ENCODE results near the gene OR2G2. TPM values are rescaled to one million over a fixed set of nuclear protein-coding genes. Genes with fewer than 3 reads are reported as not detected.
A peak's percentile ranks its signal among the peaks of the same experiment; 100 is the strongest.

OR2G2 gene
- polyA plus RNA-seq, 1 of the 3 experiments (the other 2 are of a cell fraction), result not detected

GRCh38 chr1:247552231-247552630 is 35.9 kb upstream of the OR2G2 start:
- H3F3A ChIP-seq (replicated peaks; ENCODE audit: insufficient read depth), result no peaks in the 10 kb centered on the region
- H3K27ac ChIP-seq (ENCODE audit: low read depth in 2 of 2, low read length in 1 of 2), result peak overlapping the region in 1 of 2 experiments; percentile 66; a peak in 2 of 4 replicates
- no peak overlapping the region for H3K4me3 ChIP-seq (ENCODE audit: low read depth in 2 of 2, low read length in 1 of 2)
- no peaks in the 10 kb centered on the region for H3K9me2 ChIP-seq
- H3K36me3 ChIP-seq (replicated peaks in 1 of 2; ENCODE audit: control insufficient read depth in 1 of 2, insufficient read depth in 2 of 2, low read length in 1 of 2), result no peaks in the 10 kb centered on the region
- no peaks in the 10 kb centered on the region for H3K4me1 ChIP-seq (ENCODE audit: control insufficient read depth in 1 of 2, insufficient read depth in 2 of 2, low read depth in 1 of 2, low read length in 1 of 2)
- H3K9ac ChIP-seq, result no peak overlapping the region
- ChIA-PET POLR2A (no interaction called here), CTCF (no interaction called here)
- no peaks in the 10 kb centered on the region for H3K9me3 ChIP-seq
- H2AFZ ChIP-seq (ENCODE audit: low read depth), result no peak overlapping the region; the same call in 1 of the 2 replicates
- no peaks in the 10 kb centered on the region for H3K79me2 ChIP-seq (ENCODE audit: insufficient read depth)
- DNase-seq, result no peak
- 15% methylated on average over 2 of the region's 2 CpGs for WGBS (ENCODE audit: low lambda C conversion rate)
- TF ChIP-seq, protein P1, sequence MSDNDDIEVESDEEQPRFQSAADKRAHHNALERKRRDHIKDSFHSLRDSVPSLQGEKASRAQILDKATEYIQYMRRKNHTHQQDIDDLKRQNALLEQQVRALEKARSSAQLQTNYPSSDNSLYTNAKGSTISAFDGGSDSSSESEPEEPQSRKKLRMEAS (IDR thresholded peaks at IDR 0.05; ENCODE audit: low read depth), result no peak
- TF ChIP-seq FOXM1 (IDR thresholded peaks at IDR 0.05; ENCODE audit: low read depth) (no peak), MEF2A (IDR thresholded peaks at IDR 0.05; ENCODE audit: borderline replicate concordance, low read depth) (no peak), FOSL2 (IDR thresholded peaks at IDR 0.05; ENCODE audit: borderline replicate concordance, low read depth) (no peak), RAD21 (IDR thresholded peaks at IDR 0.05; ENCODE audit: low read length) (no peak), SIN3A (IDR thresholded peaks at IDR 0.05; ENCODE audit: borderline replicate concordance, low read depth, low read length) (no peak), RFX5 (IDR thresholded peaks at IDR 0.05; ENCODE audit: low read length) (no peak), EZH2phosphoT487 (IDR thresholded peaks at IDR 0.05; ENCODE audit: borderline replicate concordance, low read depth) (no peak), TAF1 (IDR thresholded peaks at IDR 0.05; ENCODE audit: borderline replicate concordance, low read depth, low read length) (no peak), EP300 (IDR thresholded peaks at IDR 0.05; ENCODE audit: borderline replicate concordance in 1 of 2, low read depth in 1 of 2, low read length in 1 of 2) (no peak), NRF1 (IDR thresholded peaks at IDR 0.05; ENCODE audit: low read depth, low read length) (no peak), RCOR1 (IDR thresholded peaks at IDR 0.05; ENCODE audit: low read length) (no peak), ELF1 (IDR thresholded peaks at IDR 0.05) (no peak), POLR2AphosphoS5 (IDR thresholded peaks at IDR 0.05; ENCODE audit: low read depth, low read length) (no peak), FOXJ3 (CRISPR knock-in tag; IDR thresholded peaks at IDR 0.05) (no peak)
- TF ChIP-seq, protein P2, sequence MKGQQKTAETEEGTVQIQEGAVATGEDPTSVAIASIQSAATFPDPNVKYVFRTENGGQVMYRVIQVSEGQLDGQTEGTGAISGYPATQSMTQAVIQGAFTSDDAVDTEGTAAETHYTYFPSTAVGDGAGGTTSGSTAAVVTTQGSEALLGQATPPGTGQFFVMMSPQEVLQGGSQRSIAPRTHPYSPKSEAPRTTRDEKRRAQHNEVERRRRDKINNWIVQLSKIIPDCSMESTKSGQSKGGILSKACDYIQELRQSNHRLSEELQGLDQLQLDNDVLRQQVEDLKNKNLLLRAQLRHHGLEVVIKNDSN (IDR thresholded peaks at IDR 0.05; ENCODE audit: borderline replicate concordance, low read depth), result no peak
- peak overlapping the region; percentile 45; the same call in 1 of the 2 replicates for H3K4me2 ChIP-seq
- H4K20me1 ChIP-seq (ENCODE audit: insufficient read depth), result no peaks in the 10 kb centered on the region
- H3K27me3 ChIP-seq (ENCODE audit: insufficient read depth), result no peaks in the 10 kb centered on the region

- no peak overlapping the region for H3K4me2 ChIP-seq
- H3K9ac ChIP-seq, result no peak overlapping the region
- no peaks in the 10 kb centered on the region for H3K4me1 ChIP-seq (ENCODE audit: control insufficient read depth in 1 of 2, insufficient read depth in 2 of 2, low read depth in 1 of 2, low read length in 1 of 2)
- no peak overlapping the region for H3K4me3 ChIP-seq (ENCODE audit: low read depth in 2 of 2, low read length in 1 of 2)
- no peaks in the 10 kb centered on the region for H4K20me1 ChIP-seq (ENCODE audit: insufficient read depth)
- ChIA-PET CTCF (no interaction called here), POLR2A (no interaction called here)
- H3F3A ChIP-seq (replicated peaks; ENCODE audit: insufficient read depth), result no peaks in the 10 kb centered on the region
- no peaks in the 10 kb centered on the region for H3K9me3 ChIP-seq
- H3K27me3 ChIP-seq (ENCODE audit: insufficient read depth), result no peaks in the 10 kb centered on the region
- H2AFZ ChIP-seq (ENCODE audit: low read depth), result peak overlapping the region; percentile 57; the same call in 1 of the 2 replicates
- WGBS (ENCODE audit: low lambda C conversion rate), result 10% methylated on average over 2 of the region's 2 CpGs
- DNase-seq, result no peak
- H3K9me2 ChIP-seq, result no peaks in the 10 kb centered on the region
- no peak overlapping the region for H3K27ac ChIP-seq (ENCODE audit: low read depth in 2 of 2, low read length in 1 of 2)
- no peaks in the 10 kb centered on the region for H3K79me2 ChIP-seq (ENCODE audit: insufficient read depth)
- H3K36me3 ChIP-seq (replicated peaks in 1 of 2; ENCODE audit: control insufficient read depth in 1 of 2, insufficient read depth in 2 of 2, low read length in 1 of 2), result no peaks in the 10 kb centered on the region
- no peak for TF ChIP-seq ELF1 (IDR thresholded peaks at IDR 0.05)
- TF ChIP-seq IRF3 (IDR thresholded peaks at IDR 0.05; ENCODE audit: low read depth, low read length), result no peak
- TF ChIP-seq NRF1 (IDR thresholded peaks at IDR 0.05; ENCODE audit: low read depth, low read length), result no peak
- TF ChIP-seq REST (IDR thresholded peaks at IDR 0.05; ENCODE audit: low read depth, low read length), result no peak
- no peak for TF ChIP-seq YY1 (IDR thresholded peaks at IDR 0.05; ENCODE audit: low read depth)
- TF ChIP-seq GABPA (IDR thresholded peaks at IDR 0.05; ENCODE audit: low read depth), result no peak
- TF ChIP-seq CTCF (IDR thresholded peaks at IDR 0.05), result no peak
These were observed 30.1 kb upstream of the OR2G2 start for GRCh38 chr1:247557926-247558674.

All from SK-N-SH (cell line).